Liver (tissue), 3 donors: ENCODE data around the gene PTPN22.

Experiments
- EGR1 ChIP-seq, 2 donors: IDR thresholded peaks; 2 replicates each; pipeline ENCODE4 v1.6.1; 2016 to 2018; ENCODE audit warnings: antibody characterized with exemption in 2 of 2, low read depth in 2 of 2
- TF ChIP-seq, protein P1 (sequence below): fragments of 150-350 bp; IDR thresholded peaks from 2 replicates; pipeline ENCODE4 v1.5.1; 2017; ENCODE audit warnings: improper control_type of control experiment, low read depth, low read length; ENCODE audit not compliant: missing input control
- TF ChIP-seq, protein P2 (sequence below): IDR thresholded peaks from 2 replicates; pipeline ENCODE4 v1.6.1; 2016; ENCODE audit warnings: antibody characterized with exemption
- donor health status: healthy.
- donor health status: healthy.

DNA sequence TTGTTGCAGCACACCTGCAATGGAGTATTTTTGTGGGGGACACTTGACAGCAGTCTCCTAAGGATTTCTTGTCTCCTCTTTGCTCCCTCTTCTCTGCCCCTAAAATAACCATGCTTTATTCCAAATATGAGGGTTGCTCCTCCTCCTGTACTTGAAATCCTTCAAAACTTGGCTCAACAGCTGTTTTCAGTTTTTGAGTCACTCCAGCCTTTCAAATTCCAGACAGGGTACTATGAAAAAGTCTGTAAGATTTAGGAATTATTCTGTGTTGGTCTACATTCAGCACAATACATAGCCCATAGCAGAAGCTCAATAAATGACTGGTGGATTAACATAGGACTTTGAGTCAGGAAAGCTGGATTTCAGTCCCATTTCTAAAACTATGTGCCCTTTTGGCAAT, 27.6 kb upstream of the PTPN22 start:
- TF ChIP-seq, protein P1, sequence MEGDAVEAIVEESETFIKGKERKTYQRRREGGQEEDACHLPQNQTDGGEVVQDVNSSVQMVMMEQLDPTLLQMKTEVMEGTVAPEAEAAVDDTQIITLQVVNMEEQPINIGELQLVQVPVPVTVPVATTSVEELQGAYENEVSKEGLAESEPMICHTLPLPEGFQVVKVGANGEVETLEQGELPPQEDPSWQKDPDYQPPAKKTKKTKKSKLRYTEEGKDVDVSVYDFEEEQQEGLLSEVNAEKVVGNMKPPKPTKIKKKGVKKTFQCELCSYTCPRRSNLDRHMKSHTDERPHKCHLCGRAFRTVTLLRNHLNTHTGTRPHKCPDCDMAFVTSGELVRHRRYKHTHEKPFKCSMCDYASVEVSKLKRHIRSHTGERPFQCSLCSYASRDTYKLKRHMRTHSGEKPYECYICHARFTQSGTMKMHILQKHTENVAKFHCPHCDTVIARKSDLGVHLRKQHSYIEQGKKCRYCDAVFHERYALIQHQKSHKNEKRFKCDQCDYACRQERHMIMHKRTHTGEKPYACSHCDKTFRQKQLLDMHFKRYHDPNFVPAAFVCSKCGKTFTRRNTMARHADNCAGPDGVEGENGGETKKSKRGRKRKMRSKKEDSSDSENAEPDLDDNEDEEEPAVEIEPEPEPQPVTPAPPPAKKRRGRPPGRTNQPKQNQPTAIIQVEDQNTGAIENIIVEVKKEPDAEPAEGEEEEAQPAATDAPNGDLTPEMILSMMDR, result no peak
- TF ChIP-seq, protein P2, sequence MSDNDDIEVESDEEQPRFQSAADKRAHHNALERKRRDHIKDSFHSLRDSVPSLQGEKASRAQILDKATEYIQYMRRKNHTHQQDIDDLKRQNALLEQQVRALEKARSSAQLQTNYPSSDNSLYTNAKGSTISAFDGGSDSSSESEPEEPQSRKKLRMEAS, result no peak
- no peak for TF ChIP-seq EGR1 (IDR thresholded peaks at IDR 0.05; ENCODE audit: low read depth in 2 of 2)
